HFFc6 (cell line): ENCODE results near the gene GDPD4. TPM values are rescaled to one million over a fixed set of nuclear protein-coding genes. Genes with fewer than 3 reads are reported as not detected.

Experiments used
- DNase-seq: peaks from one replicate; pipeline ENCODE4 v3.0.0-alpha.2; 2018
- H3K27ac Mint-ChIP-seq: 2 replicates; pipeline ENCODE4 v1.8.0; 2020; ENCODE audit warnings: mild to moderate bottlenecking, mixed read lengths
- H3K27me3 Mint-ChIP-seq: 2 replicates; pipeline ENCODE4 v1.8.0; 2021; ENCODE audit warnings: mild to moderate bottlenecking, moderate library complexity, mixed read lengths; ENCODE audit not compliant: insufficient read depth
- H3K36me3 Mint-ChIP-seq: 2 replicates; pipeline ENCODE4 v1.8.0; 2021; ENCODE audit warnings: low read depth, mixed read lengths
- H3K4me1 Mint-ChIP-seq: 2 replicates; pipeline ENCODE4 v1.8.0; 2020; ENCODE audit warnings: low read depth, mixed read lengths
- H3K4me3 Mint-ChIP-seq: 2 replicates; pipeline ENCODE4 v1.8.0; 2020; ENCODE audit warnings: mild to moderate bottlenecking, moderate library complexity, mixed read lengths
- H3K9me3 Mint-ChIP-seq: 2 replicates; pipeline ENCODE4 v1.8.0; 2020; ENCODE audit warnings: mild to moderate bottlenecking, mixed read lengths
- CTCF ChIP-seq: fragments of 200-600 bp; sonication (generic); IDR thresholded peaks from 2 replicates; pipeline ENCODE4 v1.5.0; 2021; ENCODE audit warnings: antibody characterized with exemption, mild to moderate bottlenecking
- total RNA-seq, 6 experiments: library from RNA; stranded (reverse); fragmentation: NEBNext Ultra II Directional; extraction: Animal tissue kit (Norgen Biotek cat#: 25700); gene quantifications; 2 replicates in 1 of 6; 3 replicates in 5 of 6; pipeline ENCODE4 v1.2.3, GENCODE V29; 2021

GDPD4 gene
- total RNA-seq, 6 experiments from 2014 or later: not detected

GRCh38 chr11:77187776-77188632 is 113.5 kb downstream of the GDPD4 start:
- Mint-ChIP-seq H3K4me3 (no peak overlapping the region), H3K4me1 (no peaks in the 10 kb centered on the region), H3K27ac (no peak overlapping the region), H3K36me3 (no peaks in the 10 kb centered on the region), H3K27me3 (peaks cover 21% of the 10 kb centered on the region), H3K9me3 (no peaks in the 10 kb centered on the region)
- TF ChIP-seq CTCF: peak; percentile 97
- peak; percentile 62 for DNase-seq

GRCh38 chr11:77187111-77187750 is 114.3 kb downstream of the GDPD4 start:
- Mint-ChIP-seq H3K27ac (no peak overlapping the region), H3K36me3 (no peaks in the 10 kb centered on the region), H3K9me3 (no peaks in the 10 kb centered on the region), H3K27me3 (peaks cover 26% of the 10 kb centered on the region), H3K4me1 (no peaks in the 10 kb centered on the region), H3K4me3 (no peak overlapping the region)
- no peak for TF ChIP-seq CTCF
- no peak for DNase-seq

- no peaks in the 10 kb centered on the region for H3K4me1 Mint-ChIP-seq
- H3K27ac Mint-ChIP-seq: no peak overlapping the region
- H3K36me3 Mint-ChIP-seq: no peaks in the 10 kb centered on the region
- no peak overlapping the region for H3K4me3 Mint-ChIP-seq
- no peaks in the 10 kb centered on the region for H3K9me3 Mint-ChIP-seq
- DNase-seq: no peak
- no peak for TF ChIP-seq CTCF
- peaks cover 28% of the 10 kb centered on the region for H3K27me3 Mint-ChIP-seq
Measured at GRCh38 chr11:77186302-77186701, 115.2 kb downstream of the GDPD4 start.

GRCh38 chr11:77184136-77184860 is 117.2 kb downstream of the GDPD4 start:
- no peak overlapping the region for H3K27ac Mint-ChIP-seq
- no peaks in the 10 kb centered on the region for H3K36me3 Mint-ChIP-seq
- TF ChIP-seq CTCF: no peak
- no peaks in the 10 kb centered on the region for H3K4me1 Mint-ChIP-seq
- no peak overlapping the region for H3K4me3 Mint-ChIP-seq
- H3K27me3 Mint-ChIP-seq: peaks cover 29% of the 10 kb centered on the region
- H3K9me3 Mint-ChIP-seq: no peaks in the 10 kb centered on the region
- no peak for DNase-seq

GRCh38 chr11:77183431-77183984 is 118.0 kb downstream of the GDPD4 start:
- no peak for TF ChIP-seq CTCF
- H3K9me3 Mint-ChIP-seq: no peaks in the 10 kb centered on the region
- peaks cover 30% of the 10 kb centered on the region for H3K27me3 Mint-ChIP-seq
- H3K27ac Mint-ChIP-seq: no peak overlapping the region
- H3K36me3 Mint-ChIP-seq: no peaks in the 10 kb centered on the region
- no peak overlapping the region for H3K4me3 Mint-ChIP-seq
- no peaks in the 10 kb centered on the region for H3K4me1 Mint-ChIP-seq
- no peak for DNase-seq
